A549 (cell line): ENCODE data around the gene TMTC1. TPM values are rescaled to one million over a fixed set of nuclear protein-coding genes. Genes with fewer than 3 reads are reported as not detected.

Source experiments
- ATAC-seq, 2 experiments: fragments of 200-7000 bp in 1 of 2; fragments of >200 bp in 1 of 2; cut with Nextera tagmentation in 1 of 2; cut with Tn5 transposase in 1 of 2; 3 replicates each; pipeline versions ENCODE4 v1.8.0 to v1.9.1; 2018 to 2020; ENCODE audit warnings: mild to moderate bottlenecking in 1 of 2, moderate library complexity in 1 of 2
- CTCF ChIA-PET: fragments of 300-600 bp; sonication (Branson Sonifier 250); formaldehyde crosslinking; extraction: SDS; loops from one replicate; lab custom pipeline; 2021; ENCODE audit warnings: antibody characterized with exemption, inconsistent platforms; lab: Yijun Ruan, JAX
- POLR2A ChIA-PET: fragments of 350-600 bp; formaldehyde crosslinking; extraction: SDS; loops from one replicate; lab custom pipeline; 2021; ENCODE audit warnings: antibody characterized with exemption, inconsistent platforms; lab: Yijun Ruan, JAX
- DNase-seq, 2 experiments: peaks; one replicate each; pipeline versions ENCODE4 v3.0.0 to v3.0.0-alpha.2; 2011 to 2016; ENCODE audit warnings: low read depth in 1 of 2, low spot score in 1 of 2
- FAIRE-seq: peaks from 2 replicates; lab custom pipeline; 2011; peaks lifted over from hg19 to GRCh38; lab: Jason Lieb, UNC
- H3K27ac ChIP-seq, 2 experiments: fragments of >200 bp; sonication (Bioruptor Twin); formaldehyde crosslinking; 3 replicates each; pipeline ENCODE4 v1.5.1; 2016 to 2017
- H3K4me1 ChIP-seq: fragments of >200 bp; sonication (Bioruptor Twin); formaldehyde crosslinking; 3 replicates; pipeline ENCODE4 v1.6.1; 2016
- H3K4me2 ChIP-seq: fragments of >200 bp; sonication (Bioruptor Twin); formaldehyde crosslinking; 3 replicates; pipeline ENCODE4 v1.6.1; 2016
- H3K4me3 ChIP-seq: fragments of >200 bp; sonication (Bioruptor Twin); formaldehyde crosslinking; 3 replicates; pipeline ENCODE4 v1.5.1; 2016
- H3K9me3 ChIP-seq: fragments of >200 bp; sonication (Bioruptor Twin); formaldehyde crosslinking; 3 replicates; pipeline ENCODE4 v1.6.1; 2016
- BHLHE40 ChIP-seq: IDR thresholded peaks from 2 replicates; pipeline ENCODE4 v1.6.1; 2012; ENCODE audit warnings: low read depth, low read length, inconsistent platforms
- CBX8 ChIP-seq: fragments of 200-600 bp; sonication (generic); IDR thresholded peaks from 2 replicates; pipeline ENCODE4 v1.6.1; 2016
- CEBPB ChIP-seq, 2 experiments: fragments of >200 bp in 1 of 2; sonication (Bioruptor Twin) in 1 of 2; formaldehyde crosslinking in 1 of 2; IDR thresholded peaks; 2 replicates each; pipeline ENCODE4 v1.6.1; 2012 to 2016
- CHD2 ChIP-seq: fragments of 150-350 bp; IDR thresholded peaks from 2 replicates; pipeline ENCODE4 v1.6.1; 2014; ENCODE audit warnings: low read length; ENCODE audit not compliant: partially characterized antibody
- EP300 ChIP-seq, 2 experiments: fragments of >200 bp; sonication (Bioruptor Twin); formaldehyde crosslinking; IDR thresholded peaks; 2 replicates in 1 of 2; 3 replicates in 1 of 2; pipeline ENCODE4 v1.6.1; 2016 to 2017
- FOSL2 ChIP-seq, 2 experiments: fragments of 450-650 bp in 1 of 2; fragments of >200 bp in 1 of 2; sonication (Bioruptor Twin) in 1 of 2; formaldehyde crosslinking; IDR thresholded peaks; 2 replicates each; pipeline versions ENCODE4 v1.5.0 to v1.6.1; 2016 to 2020; ENCODE audit warnings: mild to moderate bottlenecking in 1 of 2, moderate library complexity in 1 of 2
- GATA3 ChIP-seq: IDR thresholded peaks from 2 replicates; pipeline ENCODE4 v1.6.1; 2012; ENCODE audit warnings: borderline replicate concordance
- JUNB ChIP-seq: fragments of >200 bp; sonication (Bioruptor Twin); formaldehyde crosslinking; IDR thresholded peaks from 2 replicates; pipeline ENCODE4 v1.6.1; 2016
- MYC ChIP-seq: IDR thresholded peaks from 2 replicates; pipeline ENCODE4 v1.6.1; 2012; ENCODE audit warnings: mild to moderate bottlenecking, inconsistent platforms, low read length, improper control_type of control experiment, borderline replicate concordance
- POLR2AphosphoS2 ChIP-seq: conservative IDR thresholded peaks from 2 replicates; pipeline ENCODE4 v1.6.1; 2012; ENCODE audit warnings: low read length, improper control_type of control experiment, inconsistent platforms
- RARB ChIP-seq: fragments of 250-450 bp; sonication (Bioruptor Pico); IDR thresholded peaks from 2 replicates; pipeline ENCODE4 v1.8.0; 2021; ENCODE audit warnings: mild to moderate bottlenecking, moderate library complexity
- RFX5 ChIP-seq: fragments of 450-650 bp; IDR thresholded peaks from 2 replicates; pipeline ENCODE4 v1.7.1; 2014; ENCODE audit warnings: antibody characterized with exemption, mild to moderate bottlenecking, moderate library complexity
- ZC3H11A ChIP-seq: fragments of 450-650 bp; IDR thresholded peaks from 2 replicates; pipeline ENCODE4 v1.6.1; 2014; ENCODE audit warnings: antibody characterized with exemption, mild to moderate bottlenecking
- ZFP36 ChIP-seq: fragments of 450-650 bp; IDR thresholded peaks from 2 replicates; pipeline ENCODE4 v1.6.1; 2014; ENCODE audit warnings: borderline replicate concordance; ENCODE audit not compliant: partially characterized antibody
- ZSCAN20 ChIP-seq: fragments of 250-450 bp; sonication (Bioruptor Pico); IDR thresholded peaks from 2 replicates; pipeline ENCODE4 v1.8.0; 2022; ENCODE audit warnings: mild to moderate bottlenecking, moderate library complexity
- WGBS: methylation state at CpG from one replicate; pipeline ENCODE4 v1.1.6; 2017; ENCODE audit errors: missing lambda C conversion rate; 5-methylcytosine and 5-hydroxymethylcytosine counted together
- polyA plus RNA-seq, 4 experiments: library from polyadenylated mRNA; depleted of rRNA in 3 of 4; stranded (reverse); fragments of >200 nt; fragmentation: RNase III in 1 of 4; extraction: RNeasy Plus Mini Kit Qiagen cat#74134 plus additional on column Dnase treatment in 1 of 4; gene quantifications; 2 replicates in 3 of 4; 3 replicates in 1 of 4; pipeline ENCODE4 v1.2.3, GENCODE V29; 2011 to 2017
- TF ChIP-seq, protein P1 (sequence below): fragments of 200-600 bp; sonication (generic); IDR thresholded peaks from 2 replicates; pipeline ENCODE4 v1.6.1; 2016; ENCODE audit warnings: antibody characterized with exemption, mild to moderate bottlenecking, moderate library complexity
- TF ChIP-seq, protein P2 (sequence below): IDR thresholded peaks from 2 replicates; pipeline ENCODE4 v1.6.1; 2012
- TF ChIP-seq, protein P3 (sequence below): fragments of 250-450 bp; sonication (Bioruptor Pico); IDR thresholded peaks from 2 replicates; pipeline ENCODE4 v1.5.0; 2020; ENCODE audit warnings: low read depth, mild to moderate bottlenecking, moderate library complexity
- TF ChIP-seq, protein P4 (sequence below): fragments of 150-350 bp; IDR thresholded peaks from 2 replicates; pipeline ENCODE4 v1.6.1; 2014; ENCODE audit warnings: low read depth, mild to moderate bottlenecking, low read length
- TF ChIP-seq, protein P5 (sequence below): fragments of 450-650 bp; IDR thresholded peaks from 2 replicates; pipeline ENCODE4 v1.6.1; 2014; ENCODE audit warnings: antibody characterized with exemption

Gene TMTC1
- polyA plus RNA-seq, 2 of the 4 experiments (the other 2 are of a cell fraction): 0.28 TPM; not detected in 1

DNA sequence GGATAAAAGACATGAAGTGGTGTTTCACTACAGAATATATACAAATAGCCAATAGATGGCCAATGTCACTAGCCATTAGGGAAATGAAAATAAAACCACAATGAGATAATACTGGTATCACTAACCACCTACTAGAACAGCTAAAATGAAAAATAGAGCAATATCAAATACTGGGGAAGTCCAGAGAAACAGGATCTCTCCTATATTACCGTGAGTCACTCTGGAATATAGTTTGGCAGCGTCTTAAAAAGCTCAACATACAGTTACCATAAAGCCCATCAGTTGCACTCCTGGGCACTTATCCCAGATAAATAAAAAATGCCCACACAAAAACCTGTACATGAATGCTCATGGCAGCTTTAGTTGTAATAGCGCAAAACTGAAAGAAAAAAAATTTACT, 101.7 kb downstream of the TMTC1 start:
- POLR2A ChIA-PET: no interaction called here
- Histone ChIP-seq H3K4me1 (no peaks in the 10 kb centered on the region), H3K27ac (no peak overlapping the region), H3K4me2 (no peak overlapping the region), H3K9me3 (no peaks in the 10 kb centered on the region), H3K4me3 (no peak overlapping the region)
- CTCF ChIA-PET: no interaction called here
- FAIRE-seq (no peak), DNase-seq (no peak), ATAC-seq (no peak)
- WGBS: under 1% methylated on average over 3 of the region's 3 CpGs
- TF ChIP-seq ZC3H11A (no peak), JUNB (no peak), MYC (no peak), CBX8 (no peak), FOSL2 (IDR thresholded peaks at IDR 0.05) (no peak), FOSL2 (CRISPR knock-in tag; IDR thresholded peaks at IDR 0.05) (no peak), ZSCAN20 (CRISPR knock-in tag) (no peak), ZFP36 (no peak), CEBPB (IDR thresholded peaks at IDR 0.05) (no peak), POLR2AphosphoS2 (no peak)
- TF ChIP-seq, protein P1, sequence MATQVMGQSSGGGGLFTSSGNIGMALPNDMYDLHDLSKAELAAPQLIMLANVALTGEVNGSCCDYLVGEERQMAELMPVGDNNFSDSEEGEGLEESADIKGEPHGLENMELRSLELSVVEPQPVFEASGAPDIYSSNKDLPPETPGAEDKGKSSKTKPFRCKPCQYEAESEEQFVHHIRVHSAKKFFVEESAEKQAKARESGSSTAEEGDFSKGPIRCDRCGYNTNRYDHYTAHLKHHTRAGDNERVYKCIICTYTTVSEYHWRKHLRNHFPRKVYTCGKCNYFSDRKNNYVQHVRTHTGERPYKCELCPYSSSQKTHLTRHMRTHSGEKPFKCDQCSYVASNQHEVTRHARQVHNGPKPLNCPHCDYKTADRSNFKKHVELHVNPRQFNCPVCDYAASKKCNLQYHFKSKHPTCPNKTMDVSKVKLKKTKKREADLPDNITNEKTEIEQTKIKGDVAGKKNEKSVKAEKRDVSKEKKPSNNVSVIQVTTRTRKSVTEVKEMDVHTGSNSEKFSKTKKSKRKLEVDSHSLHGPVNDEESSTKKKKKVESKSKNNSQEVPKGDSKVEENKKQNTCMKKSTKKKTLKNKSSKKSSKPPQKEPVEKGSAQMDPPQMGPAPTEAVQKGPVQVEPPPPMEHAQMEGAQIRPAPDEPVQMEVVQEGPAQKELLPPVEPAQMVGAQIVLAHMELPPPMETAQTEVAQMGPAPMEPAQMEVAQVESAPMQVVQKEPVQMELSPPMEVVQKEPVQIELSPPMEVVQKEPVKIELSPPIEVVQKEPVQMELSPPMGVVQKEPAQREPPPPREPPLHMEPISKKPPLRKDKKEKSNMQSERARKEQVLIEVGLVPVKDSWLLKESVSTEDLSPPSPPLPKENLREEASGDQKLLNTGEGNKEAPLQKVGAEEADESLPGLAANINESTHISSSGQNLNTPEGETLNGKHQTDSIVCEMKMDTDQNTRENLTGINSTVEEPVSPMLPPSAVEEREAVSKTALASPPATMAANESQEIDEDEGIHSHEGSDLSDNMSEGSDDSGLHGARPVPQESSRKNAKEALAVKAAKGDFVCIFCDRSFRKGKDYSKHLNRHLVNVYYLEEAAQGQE: no peak
- TF ChIP-seq, protein P2, sequence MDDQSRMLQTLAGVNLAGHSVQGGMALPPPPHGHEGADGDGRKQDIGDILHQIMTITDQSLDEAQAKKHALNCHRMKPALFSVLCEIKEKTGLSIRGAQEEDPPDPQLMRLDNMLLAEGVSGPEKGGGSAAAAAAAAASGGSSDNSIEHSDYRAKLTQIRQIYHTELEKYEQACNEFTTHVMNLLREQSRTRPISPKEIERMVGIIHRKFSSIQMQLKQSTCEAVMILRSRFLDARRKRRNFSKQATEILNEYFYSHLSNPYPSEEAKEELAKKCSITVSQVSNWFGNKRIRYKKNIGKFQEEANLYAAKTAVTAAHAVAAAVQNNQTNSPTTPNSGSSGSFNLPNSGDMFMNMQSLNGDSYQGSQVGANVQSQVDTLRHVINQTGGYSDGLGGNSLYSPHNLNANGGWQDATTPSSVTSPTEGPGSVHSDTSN: no peak

DNA sequence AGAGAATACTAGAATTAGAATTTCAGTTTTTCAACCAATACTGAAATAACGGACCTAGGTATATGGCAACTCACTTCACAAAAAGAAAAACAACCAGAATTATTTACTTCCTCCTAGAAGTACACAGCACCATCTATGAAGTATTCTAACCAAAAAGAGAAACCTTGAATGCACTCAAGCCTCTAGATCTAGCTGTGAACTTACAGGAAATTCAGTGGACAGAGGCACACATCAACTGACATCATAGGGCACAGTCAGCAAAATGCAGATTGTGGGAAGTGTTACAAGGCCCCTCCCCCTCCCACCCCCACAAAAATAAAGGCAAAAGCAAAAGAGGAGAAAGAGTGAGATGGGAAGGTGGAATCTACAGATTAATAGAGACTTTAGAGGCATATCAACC, 102.4 kb downstream of the TMTC1 start:
- no peaks in the 10 kb centered on the region for H3K4me1 ChIP-seq
- CTCF ChIA-PET: no interaction called here
- no peaks in the 10 kb centered on the region for H3K9me3 ChIP-seq
- no peak for TF ChIP-seq RARB (CRISPR knock-in tag)
- no peak for TF ChIP-seq CHD2
- TF ChIP-seq BHLHE40: no peak
- no peak for TF ChIP-seq EP300 (IDR thresholded peaks at IDR 0.05)
- TF ChIP-seq, protein P3, sequence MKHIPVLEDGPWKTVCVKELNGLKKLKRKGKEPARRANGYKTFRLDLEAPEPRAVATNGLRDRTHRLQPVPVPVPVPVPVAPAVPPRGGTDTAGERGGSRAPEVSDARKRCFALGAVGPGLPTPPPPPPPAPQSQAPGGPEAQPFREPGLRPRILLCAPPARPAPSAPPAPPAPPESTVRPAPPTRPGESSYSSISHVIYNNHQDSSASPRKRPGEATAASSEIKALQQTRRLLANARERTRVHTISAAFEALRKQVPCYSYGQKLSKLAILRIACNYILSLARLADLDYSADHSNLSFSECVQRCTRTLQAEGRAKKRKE (CRISPR knock-in tag): no peak
- no peak for TF ChIP-seq RFX5
- no peak for TF ChIP-seq GATA3
- no peak for TF ChIP-seq MYC
- no peak for TF ChIP-seq JUNB
- TF ChIP-seq, protein P4, sequence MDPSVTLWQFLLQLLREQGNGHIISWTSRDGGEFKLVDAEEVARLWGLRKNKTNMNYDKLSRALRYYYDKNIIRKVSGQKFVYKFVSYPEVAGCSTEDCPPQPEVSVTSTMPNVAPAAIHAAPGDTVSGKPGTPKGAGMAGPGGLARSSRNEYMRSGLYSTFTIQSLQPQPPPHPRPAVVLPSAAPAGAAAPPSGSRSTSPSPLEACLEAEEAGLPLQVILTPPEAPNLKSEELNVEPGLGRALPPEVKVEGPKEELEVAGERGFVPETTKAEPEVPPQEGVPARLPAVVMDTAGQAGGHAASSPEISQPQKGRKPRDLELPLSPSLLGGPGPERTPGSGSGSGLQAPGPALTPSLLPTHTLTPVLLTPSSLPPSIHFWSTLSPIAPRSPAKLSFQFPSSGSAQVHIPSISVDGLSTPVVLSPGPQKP: no peak
- TF ChIP-seq, protein P5, sequence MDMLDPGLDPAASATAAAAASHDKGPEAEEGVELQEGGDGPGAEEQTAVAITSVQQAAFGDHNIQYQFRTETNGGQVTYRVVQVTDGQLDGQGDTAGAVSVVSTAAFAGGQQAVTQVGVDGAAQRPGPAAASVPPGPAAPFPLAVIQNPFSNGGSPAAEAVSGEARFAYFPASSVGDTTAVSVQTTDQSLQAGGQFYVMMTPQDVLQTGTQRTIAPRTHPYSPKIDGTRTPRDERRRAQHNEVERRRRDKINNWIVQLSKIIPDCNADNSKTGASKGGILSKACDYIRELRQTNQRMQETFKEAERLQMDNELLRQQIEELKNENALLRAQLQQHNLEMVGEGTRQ: no peak
- POLR2A ChIA-PET: no interaction called here
- WGBS: 0% methylated on average over 1 of the region's 1 CpG
- no peak overlapping the region for H3K27ac ChIP-seq
- no peak overlapping the region for H3K4me2 ChIP-seq
- FAIRE-seq (no peak), DNase-seq (no peak), ATAC-seq (no peak)
- H3K4me3 ChIP-seq: no peak overlapping the region
